Activated CD4-positive, alpha-beta T cell treated with anti-CD3 and anti-CD28 coated beads, Interleukin-2, Interleukin-4, amounts not matched to agents 100 ng/mL and 50 ng/mL, durations not matched to agents 16 hours and 8 hours (primary cell): ENCODE results near the gene MMP1.
"Not testable (repeated sequence)": the region's sequence is repeated elsewhere in the genome, so short reads cannot be mapped to it uniquely, and the experiment has no call there.

Source experiments
- DNase-seq: peaks from one replicate; pipeline ENCODE4 v3.0.0-alpha.2; 2020; ENCODE audit warnings: low spot score

The MMP1 gene

DNA sequence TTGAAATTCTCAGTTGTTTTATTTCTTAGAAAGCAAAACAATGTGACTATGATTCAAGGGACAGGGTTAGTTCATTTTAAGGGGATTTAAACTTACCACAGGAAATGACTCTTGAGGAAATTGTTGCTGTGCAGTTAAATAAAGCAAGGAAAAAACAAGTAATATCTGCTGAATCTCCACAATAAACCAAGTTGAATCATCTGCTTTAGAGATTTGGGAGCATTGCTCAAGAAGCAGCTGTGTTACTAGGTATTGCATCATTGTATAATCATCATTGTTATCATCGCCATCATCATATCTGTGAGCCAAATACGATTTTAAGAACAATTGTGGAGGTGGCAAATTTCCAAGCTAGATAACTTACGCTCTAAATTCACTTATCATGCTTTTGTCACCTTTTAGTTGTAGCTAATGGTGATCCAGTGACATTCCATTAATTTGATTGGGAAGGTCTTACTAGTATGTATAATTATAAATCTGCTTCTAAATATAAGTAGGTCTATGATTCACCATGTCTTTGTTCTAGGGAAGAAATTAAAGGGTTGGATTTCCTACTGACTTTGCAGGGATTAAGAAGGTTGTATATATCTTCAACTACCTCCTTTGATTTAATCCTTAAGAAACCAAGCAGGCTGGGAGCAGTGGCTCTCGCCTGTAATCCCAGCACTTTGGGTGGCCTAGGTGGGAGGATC, 37.5 kb downstream of the MMP1 start:
- DNase-seq, result peak; percentile 11

DNA sequence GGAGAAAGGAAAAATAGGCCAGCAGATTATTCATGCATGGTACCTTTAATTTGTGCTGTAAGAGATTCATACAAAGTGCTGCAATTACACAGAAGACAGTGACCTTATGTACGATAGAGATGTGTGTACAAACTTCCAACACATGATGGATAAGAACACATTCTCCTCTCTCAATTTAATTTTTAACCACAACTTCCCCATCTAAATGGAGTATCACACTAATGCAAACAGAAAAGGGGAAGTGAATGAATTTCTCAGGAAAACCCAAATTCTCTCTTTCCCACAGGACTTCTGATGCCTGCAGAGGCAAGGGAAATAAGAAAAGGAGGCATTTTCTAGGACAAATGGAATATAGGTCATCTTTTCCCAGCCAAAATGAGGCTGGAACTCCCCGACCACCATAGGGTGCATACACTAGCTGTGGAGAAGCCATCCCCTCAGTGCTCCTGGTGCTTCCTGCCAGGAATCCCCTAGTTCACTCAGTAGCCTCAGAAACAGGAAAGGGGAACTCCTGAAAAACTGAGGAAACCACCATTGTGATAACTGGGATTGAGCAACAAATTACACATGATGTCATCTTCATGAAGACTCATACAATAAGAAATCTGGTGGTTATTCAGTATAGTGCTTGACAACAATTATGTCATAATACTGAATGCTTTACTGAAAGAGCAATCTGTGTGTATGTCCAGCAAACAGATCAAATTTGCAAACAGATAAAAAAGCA, 40.0 kb downstream of the MMP1 start:
- DNase-seq, result no peak

GRCh38 chr11:102753267-102753666, 44.7 kb downstream of the MMP1 start:
- DNase-seq, result no peak

GRCh38 chr11:102751673-102752072, 46.3 kb downstream of the MMP1 start:
- no peak for DNase-seq

DNA sequence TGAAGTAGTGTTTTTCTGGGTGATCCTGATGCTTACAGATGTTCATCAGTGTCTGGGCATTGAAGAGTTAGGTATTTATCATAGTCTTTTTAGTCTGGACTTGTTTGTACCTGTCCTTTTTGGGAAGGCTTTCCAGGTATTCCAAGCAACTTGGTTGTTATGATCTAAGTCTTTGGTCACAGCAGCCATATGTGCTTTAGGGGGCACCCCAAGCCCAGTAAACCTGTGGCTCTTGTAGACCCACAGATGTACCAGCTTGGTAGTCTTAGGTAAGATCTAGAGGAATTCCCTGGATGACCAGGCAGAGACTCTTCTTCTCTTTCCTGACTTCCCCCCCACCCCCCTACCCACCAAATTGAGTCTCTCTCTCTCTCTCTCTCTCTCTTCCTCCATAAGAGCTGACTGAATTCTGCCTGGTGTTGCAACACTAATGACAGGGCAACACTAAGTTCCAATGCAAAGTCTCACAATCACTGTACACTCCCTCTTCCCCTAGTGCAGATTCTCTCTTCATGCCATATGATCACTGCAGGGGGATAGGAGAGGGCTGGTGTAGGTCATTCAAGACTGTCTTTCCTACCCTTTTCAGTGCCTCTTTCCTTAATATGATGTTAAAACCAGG, 48.7 kb downstream of the MMP1 start:
- no peak for DNase-seq

DNA sequence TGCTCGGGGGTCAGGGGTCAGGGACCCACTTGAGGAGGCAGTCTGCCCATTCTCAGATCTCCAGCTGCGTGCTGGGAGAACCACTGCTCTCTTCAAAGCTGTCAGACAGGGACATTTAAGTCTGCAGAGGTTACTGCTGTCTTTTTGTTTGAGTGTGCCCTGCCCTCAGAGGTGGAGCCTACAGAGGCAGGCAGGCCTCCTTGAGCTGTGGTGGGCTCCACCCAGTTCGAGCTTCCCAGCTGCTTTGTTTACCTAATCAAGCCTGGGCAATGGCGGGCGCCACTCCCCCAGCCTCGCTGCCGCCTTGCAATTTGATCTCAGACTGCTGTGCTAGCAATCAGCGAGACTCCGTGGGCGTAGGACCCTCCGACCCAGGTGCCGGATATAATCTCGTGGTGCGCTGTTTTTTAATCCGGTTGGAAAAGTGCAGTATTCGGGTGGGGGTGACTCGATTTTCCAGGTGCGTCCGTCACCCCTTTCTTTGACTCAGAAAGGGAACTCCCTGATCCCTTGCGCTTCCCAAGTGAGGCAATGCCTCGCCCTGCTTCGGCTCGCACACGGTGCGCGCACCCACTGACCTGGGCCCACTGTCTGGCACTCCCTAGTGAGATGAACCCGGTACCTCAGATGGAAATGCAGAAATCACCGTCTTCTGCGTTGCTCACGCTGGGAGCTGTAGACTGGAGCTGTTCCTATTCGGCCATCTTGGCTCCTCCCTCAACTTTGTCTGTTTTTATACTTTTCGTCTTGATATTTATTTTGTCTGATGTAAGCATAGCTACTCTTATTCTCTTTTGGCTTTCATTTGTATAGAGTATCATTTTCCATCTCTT, 51.0 kb downstream of the MMP1 start:
- not testable (repeated sequence) for DNase-seq
